SK-N-MC (cell line): ENCODE measurements around the gene MDH2.
"Not testable (repeated sequence)": the region's sequence is repeated elsewhere in the genome, so short reads cannot be mapped to it uniquely, and the experiment has no call there.

Source experiments
- DNase-seq: peaks from one replicate; pipeline ENCODE4 v3.0.0-alpha.2; 2011; ENCODE audit warnings: low read depth, low spot score
- H3K27ac ChIP-seq: fragments of 200-600 bp; sonication (generic); 2 replicates; pipeline ENCODE4 v1.5.1; 2016; ENCODE audit warnings: mixed run types
- H3K36me3 ChIP-seq: fragments of 200-600 bp; sonication (generic); 2 replicates; pipeline ENCODE4 v1.6.1; 2017; ENCODE audit warnings: antibody characterized with exemption, low read length, mixed read lengths; ENCODE audit not compliant: insufficient read depth
- H3K4me3 ChIP-seq: fragments of 200-600 bp; sonication (generic); 2 replicates; pipeline ENCODE4 v1.5.1; 2016
- H3K9ac ChIP-seq: fragments of 200-600 bp; sonication (generic); 2 replicates; pipeline ENCODE4 v1.8.0; 2017; ENCODE audit warnings: mixed run types, mixed read lengths; ENCODE audit not compliant: insufficient read length
- H3K9me3 ChIP-seq: fragments of 200-600 bp; sonication (generic); 2 replicates; pipeline ENCODE4 v1.6.1; 2017; ENCODE audit warnings: low read depth, mild to moderate bottlenecking, antibody characterized with exemption, low read length, moderate library complexity, mixed read lengths
- EZH2 ChIP-seq: fragments of 200-600 bp; sonication (generic); IDR thresholded peaks from one replicate; pipeline ENCODE4 v1.6.1; 2017; ENCODE audit warnings: antibody characterized with exemption
- FOXP2 ChIP-seq: optimal IDR thresholded peaks from 2 replicates; pipeline ENCODE3; 2011; ENCODE audit warnings: mild to moderate bottlenecking, moderate library complexity; ENCODE audit not compliant: insufficient read depth; ENCODE audit errors: extremely low read length, control extremely low read depth
- POLR2AphosphoS5 ChIP-seq: IDR thresholded peaks from 2 replicates; pipeline ENCODE4 v1.6.1; 2012; ENCODE audit warnings: mild to moderate bottlenecking, low read depth, low read length, borderline replicate concordance

The MDH2 gene

DNA sequence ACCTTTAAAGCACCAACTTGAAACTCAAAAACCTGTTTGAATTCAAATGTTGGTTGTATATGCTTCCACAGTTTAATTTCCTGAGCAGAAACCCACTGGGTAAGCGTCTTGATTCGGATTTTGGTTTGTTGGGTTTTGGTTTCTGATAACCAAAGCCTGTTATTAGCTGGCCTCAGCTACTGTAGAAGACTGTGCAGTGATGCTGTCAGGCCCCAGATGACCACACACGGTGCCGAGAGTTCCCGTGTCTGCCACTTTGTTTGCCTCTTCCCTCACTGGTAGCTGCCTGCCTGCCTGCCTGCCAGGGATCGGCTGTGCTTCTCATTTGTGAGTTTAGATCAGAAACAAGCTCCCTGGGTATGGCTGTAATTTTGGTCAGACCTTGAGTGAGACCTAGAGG lies 5.6 kb downstream of the MDH2 start:
- Histone ChIP-seq H3K9me3 (no peaks in the 10 kb centered on the region), H3K36me3 (peaks cover 83% of the 10 kb centered on the region), H3K9ac (no peak overlapping the region), H3K27ac (no peak overlapping the region), H3K4me3 (no peak overlapping the region)
- no peak for DNase-seq
- no peak for TF ChIP-seq FOXP2
- no peak for TF ChIP-seq POLR2AphosphoS5
- no peak for TF ChIP-seq EZH2

DNA sequence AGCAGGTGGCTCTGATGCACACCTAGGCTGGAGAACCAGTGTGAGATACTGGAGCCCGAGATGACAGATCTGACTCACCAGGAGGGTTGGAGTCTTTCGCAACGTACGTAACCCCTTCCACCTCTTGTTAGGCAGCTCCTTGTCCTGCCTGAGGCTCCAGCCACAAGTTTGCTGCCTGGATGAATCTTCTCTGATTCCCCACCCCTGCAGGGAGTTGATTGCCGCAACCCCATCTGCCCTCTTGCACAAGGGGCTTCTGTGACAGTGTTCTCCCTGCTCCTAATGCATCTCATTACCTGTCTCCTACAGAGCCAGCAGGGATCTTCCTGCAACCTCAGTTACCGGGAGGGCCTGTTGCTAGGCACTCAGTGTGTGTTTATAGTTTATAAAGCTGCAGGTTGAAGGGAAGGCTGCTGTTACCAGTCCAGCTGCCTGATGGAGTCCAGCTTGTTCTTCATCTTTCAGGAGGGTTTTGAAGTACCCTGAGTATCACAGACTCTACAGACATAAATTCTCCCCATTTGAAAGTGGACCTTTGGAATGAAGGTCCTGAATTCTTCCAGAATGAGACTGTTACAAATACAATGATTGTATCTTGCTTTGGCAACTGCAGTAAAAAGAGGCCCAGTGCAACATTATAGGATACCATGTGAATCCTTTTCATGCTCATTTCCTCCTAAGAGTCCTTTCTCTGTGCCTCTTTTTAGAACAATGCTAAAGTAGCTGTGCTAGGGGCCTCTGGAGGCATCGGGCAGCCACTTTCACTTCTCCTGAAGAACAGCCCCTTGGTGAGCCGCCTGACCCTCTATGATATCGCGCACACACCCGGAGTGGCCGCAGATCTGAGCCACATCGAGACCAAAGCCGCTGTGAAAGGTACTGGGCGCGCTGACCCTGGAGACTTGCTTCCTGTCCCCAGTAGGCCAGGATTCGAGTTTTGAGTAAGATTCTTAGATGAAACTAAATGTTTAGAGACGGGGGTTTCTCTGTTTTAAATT lies 6.5 kb downstream of the MDH2 start:
- Histone ChIP-seq H3K9ac (no peak overlapping the region), H3K36me3 (peaks cover 86% of the 10 kb centered on the region), H3K4me3 (no peak overlapping the region), H3K9me3 (no peaks in the 10 kb centered on the region), H3K27ac (no peak overlapping the region)
- no peak for DNase-seq
- no peak for TF ChIP-seq EZH2
- no peak for TF ChIP-seq FOXP2
- no peak for TF ChIP-seq POLR2AphosphoS5

GRCh38 chr7:76056241-76056640 lies 8.3 kb downstream of the MDH2 start:
- no peak for DNase-seq
- TF ChIP-seq EZH2 (no peak), FOXP2 (no peak), POLR2AphosphoS5 (no peak)
- Histone ChIP-seq H3K4me3 (no peak overlapping the region), H3K9ac (no peak overlapping the region), H3K27ac (no peak overlapping the region), H3K36me3 (peaks cover 90% of the 10 kb centered on the region), H3K9me3 (no peaks in the 10 kb centered on the region)

- TF ChIP-seq EZH2 (no peak), FOXP2 (no peak), POLR2AphosphoS5 (no peak)
- H3K27ac ChIP-seq = no peak overlapping the region
- H3K36me3 ChIP-seq = peaks cover 93% of the 10 kb centered on the region
- no peaks in the 10 kb centered on the region for H3K9me3 ChIP-seq
- H3K9ac ChIP-seq = no peak overlapping the region
- DNase-seq = no peak
- H3K4me3 ChIP-seq = no peak overlapping the region
Observed at GRCh38 chr7:76057103-76057812, 9.4 kb downstream of the MDH2 start.

DNA sequence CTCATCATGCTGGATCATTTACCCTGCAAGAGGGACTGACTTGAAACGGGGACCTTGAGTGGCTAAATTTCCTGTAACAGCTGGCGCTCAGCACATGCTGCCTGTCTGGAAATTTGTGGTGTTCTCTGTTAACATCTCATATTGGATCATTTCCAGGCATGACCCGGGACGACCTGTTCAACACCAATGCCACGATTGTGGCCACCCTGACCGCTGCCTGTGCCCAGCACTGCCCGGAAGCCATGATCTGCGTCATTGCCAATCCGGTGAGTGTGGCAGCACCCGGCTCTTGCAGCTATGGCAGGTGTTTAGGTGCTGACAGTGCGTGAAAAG lies 9.9 kb downstream of the MDH2 start:
- no peak for DNase-seq
- Histone ChIP-seq H3K4me3 (no peak overlapping the region), H3K9me3 (no peaks in the 10 kb centered on the region), H3K27ac (no peak overlapping the region), H3K36me3 (peaks cover 97% of the 10 kb centered on the region), H3K9ac (no peak overlapping the region)
- TF ChIP-seq POLR2AphosphoS5 (no peak), EZH2 (no peak), FOXP2 (no peak)

- not testable (repeated sequence) for H3K9ac ChIP-seq, H3K27ac ChIP-seq, H3K4me3 ChIP-seq, H3K9me3 ChIP-seq, DNase-seq
- peaks cover 97% of the 10 kb centered on the region for H3K36me3 ChIP-seq
Observed at GRCh38 chr7:76058745-76059144, 10.8 kb downstream of the MDH2 start.

DNA sequence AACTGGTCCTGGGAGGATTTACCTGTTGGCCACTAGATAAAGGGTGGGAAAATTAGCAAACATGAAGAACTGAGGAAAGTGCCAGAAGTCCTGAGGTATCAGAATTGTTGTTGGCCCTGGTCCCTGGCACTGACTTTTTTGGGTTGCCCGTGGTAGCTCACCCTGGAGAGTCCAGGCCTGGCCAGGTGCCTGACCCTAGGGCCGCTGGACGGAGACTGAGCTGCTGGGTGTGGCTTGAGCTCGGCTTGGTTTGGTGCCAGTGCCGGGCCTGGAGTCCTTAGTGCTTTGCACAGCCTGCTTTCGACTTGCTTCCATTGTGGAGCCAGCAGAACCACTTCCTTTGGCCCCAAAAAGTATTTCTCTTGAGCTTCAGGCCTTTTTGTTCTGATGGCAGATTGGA lies 12.9 kb downstream of the MDH2 start:
- TF ChIP-seq EZH2 (no peak), FOXP2 (no peak)

GRCh38 chr7:76062254-76062653 lies 14.3 kb downstream of the MDH2 start:
- DNase-seq = no peak
- H3K9ac ChIP-seq = no peak overlapping the region
- no peak overlapping the region for H3K27ac ChIP-seq
- no peaks in the 10 kb centered on the region for H3K9me3 ChIP-seq
- no peak overlapping the region for H3K4me3 ChIP-seq
- TF ChIP-seq FOXP2 (no peak), EZH2 (no peak), POLR2AphosphoS5 (no peak)
- H3K36me3 ChIP-seq = peaks cover 100% of the 10 kb centered on the region

More for the DNA sequence above, 12.9 kb downstream of the MDH2 start:
- DNase-seq = no peak
- no peaks in the 10 kb centered on the region for H3K9me3 ChIP-seq
- H3K27ac ChIP-seq = no peak overlapping the region
- no peak overlapping the region for H3K4me3 ChIP-seq
- H3K9ac ChIP-seq = no peak overlapping the region
- H3K36me3 ChIP-seq = peaks cover 100% of the 10 kb centered on the region
